Neural cell (in vitro differentiated cells): ENCODE data around the gene CREBBP.

Experiments used
- CTCF ChIP-seq: fragments of 450-650 bp; IDR thresholded peaks from 2 replicates; pipeline ENCODE4 v1.5.1; 2014; ENCODE audit warnings: antibody characterized with exemption, mild to moderate bottlenecking, moderate library complexity; ENCODE audit not compliant: poor library complexity, severe bottlenecking
- EP300 ChIP-seq: fragments of 450-650 bp; conservative IDR thresholded peaks from 2 replicates; pipeline ENCODE4 v1.6.1; 2014; ENCODE audit warnings: antibody characterized with exemption, mild to moderate bottlenecking, moderate library complexity; ENCODE audit not compliant: poor library complexity, severe bottlenecking
- POLR2AphosphoS5 ChIP-seq: IDR thresholded peaks from 2 replicates; pipeline ENCODE4 v1.6.1; 2012
- RAD21 ChIP-seq: fragments of 450-650 bp; conservative IDR thresholded peaks from 2 replicates; pipeline ENCODE4 v1.6.1; 2014; ENCODE audit warnings: antibody characterized with exemption, mild to moderate bottlenecking, moderate library complexity

GRCh38 chr16:3868556-3868955, 12.0 kb downstream of the CREBBP start:
- no peak for TF ChIP-seq CTCF
- TF ChIP-seq RAD21, result no peak
- TF ChIP-seq POLR2AphosphoS5, result no peak
- no peak for TF ChIP-seq EP300
